Stimulated activated CD8-positive, alpha-beta memory T cell treated with anti-CD3 and anti-CD28 coated beads, Interleukin-12 subunit alpha, Interleukin-12 subunit beta, amount 100 ng/mL, for 24 hours (primary cell): ENCODE measurements around the gene TRUB2.

Source experiments
- DNase-seq: peaks from one replicate; pipeline ENCODE4 v3.0.0-alpha.2; 2020; ENCODE audit errors: extremely low read depth

Gene TRUB2, protein sequence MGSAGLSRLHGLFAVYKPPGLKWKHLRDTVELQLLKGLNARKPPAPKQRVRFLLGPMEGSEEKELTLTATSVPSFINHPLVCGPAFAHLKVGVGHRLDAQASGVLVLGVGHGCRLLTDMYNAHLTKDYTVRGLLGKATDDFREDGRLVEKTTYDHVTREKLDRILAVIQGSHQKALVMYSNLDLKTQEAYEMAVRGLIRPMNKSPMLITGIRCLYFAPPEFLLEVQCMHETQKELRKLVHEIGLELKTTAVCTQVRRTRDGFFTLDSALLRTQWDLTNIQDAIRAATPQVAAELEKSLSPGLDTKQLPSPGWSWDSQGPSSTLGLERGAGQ

DNA sequence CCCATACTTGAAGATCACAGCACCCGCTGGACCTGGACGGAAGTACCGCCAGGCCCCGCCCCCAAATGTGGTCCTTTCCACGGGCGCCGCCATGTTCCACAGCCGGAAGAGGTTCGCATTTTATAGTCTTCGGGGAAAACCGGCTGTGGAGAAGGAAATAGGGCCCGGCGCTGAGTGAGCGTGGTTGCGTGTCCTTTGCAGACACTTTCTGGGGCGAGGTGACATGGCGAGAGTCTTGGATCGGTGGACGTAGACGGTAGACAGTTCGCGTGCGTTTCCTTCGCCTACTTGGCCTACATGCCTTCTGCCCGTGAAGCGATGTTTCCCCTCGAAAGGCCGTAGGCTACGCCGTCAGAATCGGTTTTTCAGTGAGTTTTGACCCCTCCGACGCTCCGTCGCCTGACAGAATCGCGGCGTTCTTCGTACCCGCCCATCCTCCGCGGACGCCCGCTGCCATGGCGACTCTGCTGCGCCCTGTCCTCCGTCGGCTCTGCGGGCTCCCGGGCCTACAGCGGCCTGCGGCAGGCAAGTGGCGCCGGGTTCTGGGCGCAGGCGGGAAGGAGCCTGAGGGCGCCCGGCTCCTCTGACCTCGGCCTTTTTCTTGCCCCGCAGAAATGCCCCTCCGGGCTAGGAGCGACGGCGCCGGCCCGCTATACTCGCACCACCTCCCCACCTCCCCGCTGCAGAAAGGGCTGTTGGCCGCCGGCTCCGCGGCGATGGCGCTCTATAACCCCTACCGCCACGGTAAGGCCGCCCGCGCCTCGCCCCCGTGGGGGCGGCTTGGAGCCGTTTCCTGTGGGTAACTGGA, at the start of gene TRUB2, which contains the start of gene COQ4:
Gene TRUB2, minus strand, starts transcription at position 44 of the 808 bp plus-strand sequence. Its CDS starts 39 bp downstream, at position 5.
Gene COQ4, plus strand, starts transcription at position 436 of the 808 bp plus-strand sequence. Its CDS starts 20 bp downstream, at position 456.
- DNase-seq = peak; percentile 89

DNA sequence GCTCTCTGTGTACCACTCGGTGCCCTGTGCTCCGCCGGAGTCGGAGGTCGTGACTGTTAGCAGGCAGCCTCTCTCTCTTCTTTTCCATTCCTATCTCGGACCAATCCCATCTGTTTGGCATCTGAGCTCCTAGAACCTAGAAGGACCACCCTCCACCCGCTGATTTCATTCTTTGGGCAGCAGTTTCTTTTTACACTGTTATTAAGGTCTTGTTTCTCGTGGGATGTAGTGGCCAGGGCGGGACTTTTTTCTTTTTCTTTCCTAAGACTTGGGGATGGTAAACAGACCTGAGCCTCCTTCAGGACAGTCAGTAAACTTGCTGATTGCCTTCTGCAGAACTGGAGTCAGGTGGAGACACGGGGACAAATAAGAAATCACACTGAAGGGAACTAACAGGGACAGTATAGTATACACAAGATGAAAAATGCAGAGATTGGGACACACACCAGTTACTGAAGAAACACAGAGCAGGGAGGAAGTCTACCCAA, 49.4 kb upstream of the TRUB2 start:
- DNase-seq = no peak

DNA sequence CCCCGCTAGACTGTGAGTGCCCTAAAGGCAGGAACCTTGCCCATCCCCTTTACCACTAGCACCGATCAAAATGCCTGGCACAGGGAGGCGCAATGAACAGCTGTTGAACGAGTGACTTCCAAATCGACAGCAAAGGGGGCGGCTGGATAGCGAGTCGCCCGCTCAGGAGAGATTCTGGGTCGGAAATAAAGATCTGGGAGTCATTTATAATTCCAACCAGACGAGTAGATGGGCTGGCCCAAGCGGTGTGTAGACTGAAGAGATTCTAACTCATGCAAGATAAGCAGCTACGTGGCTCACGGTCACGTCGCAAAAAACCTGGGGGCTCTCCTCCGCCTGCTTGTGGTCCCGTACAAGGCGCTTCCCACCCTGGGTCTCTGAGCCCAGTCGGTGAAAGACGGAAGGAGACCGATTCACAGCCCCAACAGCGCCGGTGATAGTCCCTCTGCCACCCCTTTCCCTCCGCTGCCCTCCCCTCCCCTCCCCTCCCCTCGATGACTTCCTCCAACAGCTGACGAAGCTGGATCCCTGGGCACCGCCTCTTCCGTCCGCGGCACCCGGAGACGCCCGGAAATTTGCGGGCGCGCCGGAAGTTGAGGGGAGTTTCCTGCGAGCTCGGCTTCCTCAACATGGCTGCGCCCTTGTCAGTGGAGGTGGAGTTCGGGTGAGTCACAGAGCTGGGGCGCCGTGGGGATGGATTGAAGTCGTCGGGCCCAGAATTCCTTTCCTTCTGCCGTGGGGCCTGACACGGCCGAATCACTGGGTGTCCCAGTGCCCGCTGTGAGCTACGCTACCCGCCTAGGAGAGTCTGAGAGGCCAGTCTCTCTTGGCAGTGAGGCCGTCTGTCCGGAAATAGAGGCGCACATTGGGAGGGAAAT, 48.7 kb upstream of the TRUB2 start, which contains the start of gene URM1:
Gene URM1, plus strand, starts transcription at position 623 of the 878 bp plus-strand sequence. Its CDS starts 7 bp downstream, at position 630.
- DNase-seq = peak; percentile 93

DNA sequence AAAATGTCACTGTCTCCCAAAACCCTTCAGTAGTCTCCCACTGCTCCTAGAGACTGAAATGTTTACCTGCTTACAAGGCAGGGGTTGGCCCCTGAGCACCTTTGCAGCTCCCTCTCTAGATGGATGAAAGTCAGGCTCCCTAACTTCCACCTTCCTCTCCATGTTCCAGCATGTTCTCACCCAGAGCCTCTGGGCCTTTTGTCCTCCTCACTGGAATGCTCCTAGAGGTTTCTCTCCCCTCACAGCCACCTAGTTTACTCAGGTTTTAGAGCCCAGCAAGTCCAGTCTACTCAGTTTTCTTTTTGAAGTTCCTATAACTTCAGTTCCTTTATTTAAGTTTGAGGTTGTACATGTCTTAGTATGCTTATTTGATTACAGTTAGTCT, 48.1 kb upstream of the TRUB2 start:
- DNase-seq = no peak

DNA sequence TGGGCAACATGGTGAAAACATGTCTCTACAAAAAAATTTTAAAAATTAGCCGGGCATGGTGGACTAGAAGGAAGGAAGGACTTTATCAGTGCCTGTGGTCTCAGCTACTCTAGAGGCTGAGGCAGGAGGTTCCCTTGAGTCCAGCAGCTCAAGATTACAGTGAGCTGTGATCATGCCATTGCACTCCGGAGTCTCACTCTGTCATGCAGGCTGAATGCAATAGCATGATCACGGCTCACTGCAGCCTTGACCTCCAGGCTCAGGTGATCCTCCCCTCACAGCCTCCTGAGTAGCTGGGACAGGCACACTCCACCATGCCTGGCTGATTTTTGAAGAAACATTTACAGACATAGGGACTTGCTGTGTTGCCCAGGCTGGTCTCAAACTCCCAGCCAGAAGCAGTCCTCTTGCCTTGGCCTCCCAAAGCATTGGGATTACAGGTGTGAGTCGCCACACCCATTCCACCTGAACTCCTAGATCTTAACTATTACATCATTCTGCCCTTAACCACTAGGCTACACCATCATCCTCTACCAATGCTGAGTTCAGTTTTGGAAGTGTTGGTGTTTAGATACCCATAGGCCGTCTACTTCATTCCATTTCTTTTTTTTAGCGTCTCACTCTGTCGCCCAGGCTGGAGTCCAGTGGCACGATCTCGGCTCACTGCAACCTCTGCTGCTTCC, 46.9 kb upstream of the TRUB2 start:
- no peak for DNase-seq

DNA sequence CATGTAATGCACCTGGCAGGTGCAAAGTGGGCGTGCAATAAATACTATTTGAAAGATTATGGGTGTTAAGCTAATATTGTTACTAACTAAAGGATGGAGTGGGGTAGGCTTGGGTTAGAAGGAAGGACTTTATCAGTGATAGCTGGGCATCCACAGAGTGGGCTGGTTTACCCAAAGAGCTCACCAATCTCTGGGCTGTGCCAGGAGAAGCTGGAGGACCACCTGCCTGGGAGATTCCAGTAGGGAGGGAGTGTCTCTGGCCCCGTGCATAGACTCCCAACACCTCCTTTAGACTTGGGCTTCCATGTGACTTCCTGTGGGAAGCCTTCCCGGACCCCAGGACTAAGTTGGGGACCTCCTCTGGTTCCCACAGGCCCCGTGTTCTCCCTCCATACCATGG, 43.3 kb upstream of the TRUB2 start:
- no peak for DNase-seq

DNA sequence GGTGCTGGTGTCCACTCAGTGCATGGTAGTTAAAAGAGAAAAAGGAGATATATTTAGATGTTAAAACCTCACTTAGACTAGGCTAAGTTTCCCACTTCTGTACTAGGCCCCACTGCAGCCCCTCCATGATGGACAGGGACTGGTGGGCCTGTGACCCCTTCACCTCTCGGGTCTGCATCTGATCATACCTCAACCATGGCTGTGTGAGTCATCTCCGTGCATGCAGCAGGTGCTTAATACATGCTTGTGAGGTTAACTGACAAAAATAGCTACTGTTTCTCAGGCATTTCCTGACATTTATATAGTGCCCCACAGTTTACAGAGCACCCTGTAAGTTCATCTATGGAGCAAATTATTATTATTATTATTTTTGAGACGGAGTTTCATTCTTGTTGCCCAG, 40.5 kb upstream of the TRUB2 start:
- DNase-seq = no peak

DNA sequence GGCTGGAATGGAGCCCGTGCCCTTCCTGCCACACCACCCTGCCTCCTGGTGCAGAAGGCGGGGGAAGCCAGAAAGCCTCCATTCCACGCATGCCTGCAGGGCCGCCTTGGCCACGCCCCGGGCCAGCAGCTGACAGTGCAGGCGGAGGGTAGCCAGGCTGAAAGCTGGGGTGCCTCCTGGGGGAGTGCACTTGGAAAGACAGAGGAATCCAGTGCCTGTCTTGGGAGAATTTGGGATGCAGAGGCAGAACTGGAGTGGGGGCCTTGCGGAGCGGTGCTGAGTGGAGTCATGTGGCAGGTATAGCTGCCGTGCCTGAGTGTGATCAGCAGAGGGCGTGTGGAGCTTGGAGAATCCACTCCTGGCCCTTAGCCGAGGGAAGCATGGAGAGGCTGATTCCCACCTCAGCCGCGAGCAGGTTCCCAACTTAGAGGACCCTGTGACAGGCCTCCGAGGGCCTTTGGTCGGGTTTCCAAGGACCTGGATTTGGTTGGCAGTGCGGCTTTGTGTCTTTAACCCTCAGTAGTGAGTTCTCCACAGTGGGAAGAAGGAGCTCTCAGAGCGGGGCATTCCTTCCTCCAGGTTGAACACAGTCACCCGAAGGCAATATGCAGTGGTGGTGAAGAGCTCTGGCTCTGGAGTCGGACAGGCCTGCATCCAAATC, 39.9 kb upstream of the TRUB2 start:
- DNase-seq = peak; percentile 36

DNA sequence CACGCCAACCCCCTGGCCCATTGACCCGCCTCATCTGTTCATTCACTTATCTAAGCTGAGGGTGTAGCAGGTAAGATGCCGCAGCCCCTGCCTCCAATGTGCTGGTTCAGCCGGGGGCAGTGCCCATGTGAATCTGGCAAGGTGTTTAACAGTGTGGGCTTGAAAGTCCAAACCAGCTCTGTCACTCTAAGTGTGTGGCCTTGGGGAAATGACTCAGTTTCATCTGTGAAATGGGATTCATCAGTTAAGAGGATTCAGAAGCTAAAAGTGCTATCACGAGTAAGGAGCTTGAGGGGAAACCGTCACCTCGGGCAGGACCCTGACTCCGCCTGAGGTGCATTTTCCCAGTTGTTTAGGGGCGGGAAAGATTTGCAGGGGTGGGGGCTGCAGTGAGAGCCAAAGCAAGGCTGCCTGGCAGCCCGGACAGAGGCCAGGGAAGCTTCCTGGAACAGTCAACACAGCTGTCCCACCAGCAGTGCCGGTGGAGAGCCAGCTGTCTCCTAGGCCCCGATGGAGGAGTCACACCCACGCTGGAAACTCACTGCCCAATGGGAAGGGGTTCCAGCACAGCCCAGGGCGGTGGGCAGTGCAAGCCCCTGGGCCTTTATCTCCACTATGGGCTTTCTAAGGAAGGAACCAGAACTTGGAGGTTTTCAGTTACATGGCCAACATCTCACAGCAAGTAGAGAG, 39.2 kb upstream of the TRUB2 start:
- DNase-seq = no peak

DNA sequence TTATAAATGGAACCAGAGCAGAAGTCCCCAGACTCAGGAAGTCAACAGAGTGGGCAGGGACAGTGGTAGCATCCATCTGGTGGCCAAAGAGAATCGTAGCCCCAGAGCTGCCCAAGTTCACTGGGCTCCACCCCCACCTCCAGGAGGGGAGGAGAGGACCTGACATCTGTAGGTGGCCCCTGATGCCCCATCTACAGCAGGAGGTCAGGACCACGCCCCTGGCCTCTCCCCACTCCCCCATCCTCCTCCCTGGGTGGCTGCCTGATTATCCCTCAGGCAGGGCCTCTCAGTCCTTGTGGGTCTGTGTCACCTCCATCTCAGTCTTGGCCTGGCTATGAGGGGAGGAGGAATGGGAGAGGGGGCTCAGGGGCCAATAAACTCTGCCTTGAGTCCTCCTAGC, 38.6 kb upstream of the TRUB2 start:
- no peak for DNase-seq

DNA sequence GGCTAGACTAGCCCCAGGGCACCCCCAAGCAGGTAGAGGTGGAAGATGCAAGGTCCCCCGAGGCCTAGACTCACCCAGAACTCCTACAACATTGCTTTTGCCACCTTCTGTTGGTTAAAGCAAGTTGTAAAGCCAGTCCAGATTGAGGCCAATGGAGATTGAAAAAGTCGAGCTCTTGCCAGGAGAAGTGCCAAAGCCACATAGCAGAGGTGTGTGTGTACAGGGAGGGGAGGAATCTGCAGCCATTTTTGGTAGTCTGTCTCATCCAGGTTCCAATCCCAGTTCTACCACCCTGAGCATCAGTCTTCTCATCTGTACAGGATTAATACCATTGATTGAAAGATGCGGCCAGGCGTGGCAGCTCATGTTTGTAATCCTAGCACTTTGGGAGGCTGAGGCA, 36.6 kb upstream of the TRUB2 start:
- DNase-seq = no peak

DNA sequence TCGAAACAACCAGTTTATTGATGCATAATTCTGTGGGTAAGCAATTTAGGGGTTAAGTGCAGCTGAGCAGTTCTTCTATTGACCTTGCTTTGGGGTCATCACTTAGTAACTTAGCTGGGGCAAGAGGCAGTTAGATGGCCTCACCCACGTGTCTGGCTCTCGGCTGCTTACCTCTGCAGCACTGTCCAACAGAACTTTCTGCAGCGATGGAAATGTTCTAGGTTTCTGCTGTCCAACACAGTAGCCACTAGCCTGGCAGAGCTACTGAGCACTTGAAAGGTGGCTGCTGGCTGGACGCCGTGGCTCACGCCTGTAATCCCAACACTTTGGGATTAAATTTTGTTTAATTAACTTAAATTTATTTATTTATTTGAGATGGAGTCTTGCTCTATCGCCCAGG, 35.8 kb upstream of the TRUB2 start:
- no peak for DNase-seq

DNA sequence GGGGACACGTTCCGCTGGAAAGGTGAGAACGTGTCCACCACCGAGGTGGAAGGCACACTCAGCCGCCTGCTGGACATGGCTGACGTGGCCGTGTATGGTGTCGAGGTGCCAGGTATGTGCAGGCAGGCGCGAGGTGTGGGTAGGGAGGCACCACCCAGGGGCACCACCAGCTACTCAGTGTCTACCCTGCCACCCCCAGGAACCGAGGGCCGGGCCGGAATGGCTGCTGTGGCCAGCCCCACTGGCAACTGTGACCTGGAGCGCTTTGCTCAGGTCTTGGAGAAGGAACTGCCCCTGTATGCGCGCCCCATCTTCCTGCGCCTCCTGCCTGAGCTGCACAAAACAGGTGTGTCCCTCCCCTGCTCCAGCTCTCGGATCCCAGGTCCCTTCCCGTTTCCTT, 33.2 kb upstream of the TRUB2 start:
- no peak for DNase-seq

DNA sequence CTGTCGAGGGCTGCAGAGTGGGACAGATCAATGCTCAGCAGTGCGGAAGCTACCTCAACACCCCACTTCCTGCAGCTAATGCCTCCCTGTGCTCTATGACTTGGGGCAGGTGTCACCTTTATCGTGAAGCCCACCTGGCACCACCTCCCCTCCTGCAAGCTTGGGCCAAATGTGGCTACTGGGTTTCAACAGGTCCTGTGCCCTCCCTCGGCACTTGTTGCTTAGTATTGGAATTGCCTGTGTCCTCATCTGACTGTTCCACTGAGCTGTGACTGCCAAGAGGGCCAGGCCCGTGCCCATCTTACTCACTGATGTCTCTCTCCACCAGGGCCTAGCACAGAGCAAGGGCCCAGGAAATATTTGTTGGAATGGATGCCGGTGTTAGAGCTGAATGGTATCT, 27.5 kb upstream of the TRUB2 start:
- DNase-seq = no peak

DNA sequence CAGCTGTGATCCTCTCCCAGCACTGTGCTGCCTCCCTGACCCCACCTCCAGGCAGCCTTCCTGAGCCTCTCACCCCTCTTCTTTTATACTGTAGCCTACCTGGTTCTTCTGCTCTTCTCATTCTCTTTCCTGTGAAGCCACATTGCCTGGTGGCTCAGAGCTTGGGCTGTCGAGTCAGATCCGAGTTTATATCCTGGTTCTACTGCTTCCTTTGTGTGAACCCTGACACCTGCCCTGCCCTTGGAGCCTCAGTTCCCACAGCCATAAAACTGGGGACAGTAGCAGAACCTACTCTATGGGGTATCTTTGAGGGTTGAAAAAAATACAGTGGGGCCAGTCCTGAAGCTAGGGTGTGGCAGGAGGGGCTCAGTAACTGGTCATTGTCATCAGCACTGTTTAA, 26.9 kb upstream of the TRUB2 start:
- no peak for DNase-seq

DNA sequence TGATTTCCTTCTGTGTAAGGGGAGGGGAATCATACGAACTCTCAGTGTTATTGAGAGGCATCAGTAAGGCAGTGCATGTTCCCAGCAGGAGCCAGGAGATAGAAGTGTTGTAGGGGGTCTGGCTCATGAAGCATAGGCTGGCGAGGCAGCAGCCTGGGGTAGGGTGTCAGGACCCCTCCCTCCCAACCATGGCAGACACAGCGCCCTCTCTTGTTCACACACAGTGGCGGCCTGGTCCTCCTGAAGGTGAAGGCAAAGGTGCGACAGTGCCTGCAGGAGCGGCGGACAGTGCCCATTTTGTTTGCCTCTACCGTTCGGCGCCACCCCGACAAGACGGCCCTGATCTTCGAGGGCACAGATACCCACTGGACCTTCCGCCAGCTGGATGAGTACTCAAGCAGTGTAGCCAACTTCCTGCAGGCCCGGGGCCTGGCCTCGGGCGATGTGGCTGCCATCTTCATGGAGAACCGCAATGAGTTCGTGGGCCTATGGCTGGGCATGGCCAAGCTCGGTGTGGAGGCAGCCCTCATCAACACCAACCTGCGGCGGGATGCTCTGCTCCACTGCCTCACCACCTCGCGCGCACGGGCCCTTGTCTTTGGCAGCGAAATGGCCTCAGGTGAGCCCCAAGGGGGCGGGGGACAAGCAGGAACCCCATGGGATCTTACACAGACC, 22.8 kb upstream of the TRUB2 start:
- no peak for DNase-seq

DNA sequence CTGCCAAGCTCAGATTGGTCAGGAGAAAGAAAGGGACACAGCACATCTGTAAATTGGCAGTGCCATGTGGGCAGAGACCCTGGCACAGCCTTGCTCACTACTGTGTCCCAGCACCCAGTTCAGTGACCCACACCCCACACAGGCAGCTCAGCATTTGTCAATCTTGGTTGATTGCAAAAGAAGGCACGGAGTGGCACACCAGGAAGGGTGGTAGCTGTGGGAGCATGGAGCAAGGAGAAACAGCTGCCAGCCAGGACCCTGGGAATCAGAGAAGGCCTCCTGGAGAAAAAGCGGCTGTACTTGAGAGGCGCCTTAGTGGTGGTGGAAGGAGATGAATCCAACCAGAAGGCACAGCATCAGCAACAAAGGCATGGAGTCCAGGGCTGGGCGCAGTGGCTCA, 21.6 kb upstream of the TRUB2 start:
- no peak for DNase-seq

DNA sequence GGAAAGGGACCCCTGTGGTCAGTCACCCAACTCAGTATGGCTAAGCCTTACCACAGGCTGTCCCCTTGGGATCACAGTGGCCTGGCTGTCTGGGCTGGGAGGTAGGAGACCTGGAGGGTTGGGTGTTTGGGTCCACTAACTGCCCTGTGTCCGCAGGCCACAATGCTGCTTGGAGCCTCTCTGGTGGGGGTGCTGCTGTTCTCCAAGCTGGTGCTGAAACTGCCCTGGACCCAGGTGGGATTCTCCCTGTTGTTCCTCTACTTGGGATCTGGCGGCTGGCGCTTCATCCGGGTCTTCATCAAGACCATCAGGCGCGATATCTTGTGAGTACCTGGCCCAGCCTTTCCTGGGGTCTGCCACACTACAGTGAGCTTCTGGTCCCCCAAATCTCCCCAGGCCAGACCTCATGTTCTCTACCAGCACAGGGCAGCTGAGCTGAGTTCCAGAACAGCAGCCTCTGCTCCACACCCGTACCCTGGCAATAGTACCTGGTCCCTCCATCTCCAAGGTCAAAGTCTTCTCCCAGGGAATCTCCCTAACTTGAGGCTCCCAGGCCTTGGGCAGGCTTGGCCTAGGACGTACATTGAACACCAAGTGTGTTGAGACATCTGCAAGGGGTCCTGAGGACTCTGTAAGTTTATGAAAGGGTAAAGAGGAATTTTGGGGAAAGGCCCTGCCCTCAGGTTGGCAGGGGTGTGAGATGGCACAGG, 20.9 kb upstream of the TRUB2 start:
- no peak for DNase-seq

DNA sequence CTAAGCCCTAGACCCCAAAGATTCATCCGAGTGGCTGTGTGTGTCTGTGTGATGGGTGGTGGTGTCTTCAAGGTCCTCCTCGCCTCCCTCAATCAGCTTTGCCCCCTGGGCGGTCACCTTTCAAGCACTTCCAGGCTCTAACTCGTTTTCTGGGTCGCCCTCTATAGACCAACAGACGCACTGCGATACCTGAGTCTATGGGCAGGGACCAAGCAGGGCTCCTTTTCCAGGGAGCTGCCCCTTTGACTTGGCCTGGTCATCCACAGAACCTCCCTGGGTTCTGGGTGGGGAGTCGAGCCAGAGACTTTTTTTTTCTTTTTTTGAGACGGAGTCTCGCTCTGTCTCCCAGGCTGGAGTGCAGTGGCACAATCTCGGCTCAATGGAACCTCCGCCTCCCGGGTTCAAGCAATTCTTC, 19.2 kb upstream of the TRUB2 start:
- peak; percentile 21 for DNase-seq
